Keratinocyte (primary cell): ENCODE measurements around the gene PRCP. TPM values are rescaled to one million over a fixed set of nuclear protein-coding genes. Genes with fewer than 3 reads are reported as not detected.

Experiments used
- DNase-seq: peaks from one replicate; pipeline ENCODE4 v3.0.0-alpha.2; 2011; ENCODE audit warnings: low read depth, missing footprints, low spot score
- FAIRE-seq: peaks from 2 replicates; lab custom pipeline; 2011; peaks lifted over from hg19 to GRCh38; lab: Jason Lieb, UNC
- H2AFZ ChIP-seq: 2 replicates; pipeline ENCODE4 v1.6.0; 2012; ENCODE audit warnings: low read length, control low read depth, inconsistent platforms; ENCODE audit not compliant: control insufficient read depth
- H3K27ac ChIP-seq: 2 replicates; pipeline ENCODE4 v1.5.1; 2011; ENCODE audit warnings: low read length; ENCODE audit not compliant: control insufficient read depth, insufficient read depth
- H3K27me3 ChIP-seq: 3 replicates; pipeline ENCODE4 v1.6.0; 2011; ENCODE audit warnings: low read length; ENCODE audit not compliant: control insufficient read depth, insufficient read depth; ENCODE audit errors: extremely low read depth
- H3K36me3 ChIP-seq, 2 experiments: 2 replicates in 1 of 2; 3 replicates in 1 of 2; pipeline ENCODE4 v1.5.1; 2011; ENCODE audit warnings: low read length in 2 of 2, mild to moderate bottlenecking in 1 of 2; ENCODE audit not compliant: control insufficient read depth in 2 of 2, insufficient read depth in 2 of 2; ENCODE audit errors: extremely low read depth in 1 of 2
- H3K4me1 ChIP-seq: 3 replicates; pipeline ENCODE4 v1.5.1; 2011; ENCODE audit warnings: low read length; ENCODE audit not compliant: control insufficient read depth, insufficient read depth; ENCODE audit errors: extremely low read depth
- H3K4me2 ChIP-seq: 3 replicates; pipeline ENCODE4 v1.6.0; 2011; ENCODE audit warnings: low read depth, low read length; ENCODE audit not compliant: control insufficient read depth, insufficient read depth; ENCODE audit errors: extremely low read depth
- H3K4me3 ChIP-seq, 3 experiments: fragments of 200-600 bp in 1 of 3; sonication (generic) in 1 of 3; 2 replicates in 2 of 3; 3 replicates in 1 of 3; pipeline ENCODE4 v1.5.1; 2011 to 2016; ENCODE audit warnings: low read length in 3 of 3, mild to moderate bottlenecking in 3 of 3, control low read depth in 2 of 3, inconsistent platforms in 1 of 3, low read depth in 1 of 3, mixed read lengths in 1 of 3, mixed run types in 1 of 3, moderate library complexity in 1 of 3; ENCODE audit not compliant: control insufficient read depth in 2 of 3, insufficient read depth in 2 of 3; ENCODE audit errors: extremely low read depth in 1 of 3
- H3K79me2 ChIP-seq: 2 replicates; pipeline ENCODE4 v1.6.0; 2012; ENCODE audit warnings: low read length; ENCODE audit not compliant: control insufficient read depth, insufficient read depth
- H3K9ac ChIP-seq: 3 replicates; pipeline ENCODE4 v1.6.0; 2011; ENCODE audit warnings: low read length; ENCODE audit not compliant: control insufficient read depth, insufficient read depth; ENCODE audit errors: extremely low read depth
- H3K9me1 ChIP-seq: 3 replicates; pipeline ENCODE4 v1.6.0; 2011; ENCODE audit warnings: low read length; ENCODE audit not compliant: control insufficient read depth, insufficient read depth; ENCODE audit errors: extremely low read depth
- H3K9me3 ChIP-seq: 2 replicates; pipeline ENCODE4 v1.5.1; 2012; ENCODE audit warnings: low read depth, low read length; ENCODE audit not compliant: control insufficient read depth
- H4K20me1 ChIP-seq: 3 replicates; pipeline ENCODE4 v1.6.0; 2011; ENCODE audit warnings: low read length; ENCODE audit not compliant: control insufficient read depth, insufficient read depth; ENCODE audit errors: extremely low read depth
- CTCF ChIP-seq, 3 experiments: IDR thresholded peaks in 1 of 3; conservative IDR thresholded peaks in 1 of 3; optimal IDR thresholded peaks in 1 of 3; 2 replicates in 2 of 3; 3 replicates in 1 of 3; pipeline versions ENCODE3 to v1.5.1; 2011; ENCODE audit warnings: low read length in 3 of 3, mild to moderate bottlenecking in 3 of 3, moderate library complexity in 2 of 3, control low read depth in 1 of 3, inconsistent platforms in 1 of 3; ENCODE audit not compliant: insufficient read depth in 2 of 3; ENCODE audit errors: extremely low read depth in 1 of 3
- EZH2 ChIP-seq: IDR thresholded peaks from one replicate; pipeline ENCODE4 v1.6.1; 2012; ENCODE audit warnings: inconsistent platforms, mild to moderate bottlenecking, low read length, moderate library complexity
- dilution Hi-C: fragments of 300-500 bp; cut with MboI; formaldehyde crosslinking; loops from one replicate; pipeline ENCODE4 v1.7.0; 2020; ENCODE audit warnings: low sequenced_read_pairs; ENCODE audit not compliant: extremely low pct_ligation_motif_present
- polyA plus RNA-seq, 5 experiments: library from polyadenylated mRNA; depleted of rRNA in 3 of 5; stranded (reverse) in 3 of 5; stranded (forward) in 1 of 5; unstranded in 1 of 5; fragments of >200 nt; gene quantifications; 1 replicate in 1 of 5; 2 replicates in 3 of 5; 3 replicates in 1 of 5; pipeline versions ENCODE4 v1.2.1 to v1.2.3, GENCODE V29; 2011 to 2012; ENCODE audit warnings: missing spikeins in 2 of 5, low read depth in 1 of 5, low replicate concordance in 1 of 5

PRCP gene
- polyA plus RNA-seq, 1 donor (not counting 4 experiments of a cell fraction or from before 2014, with no cell fraction given), result 43.5 TPM

DNA sequence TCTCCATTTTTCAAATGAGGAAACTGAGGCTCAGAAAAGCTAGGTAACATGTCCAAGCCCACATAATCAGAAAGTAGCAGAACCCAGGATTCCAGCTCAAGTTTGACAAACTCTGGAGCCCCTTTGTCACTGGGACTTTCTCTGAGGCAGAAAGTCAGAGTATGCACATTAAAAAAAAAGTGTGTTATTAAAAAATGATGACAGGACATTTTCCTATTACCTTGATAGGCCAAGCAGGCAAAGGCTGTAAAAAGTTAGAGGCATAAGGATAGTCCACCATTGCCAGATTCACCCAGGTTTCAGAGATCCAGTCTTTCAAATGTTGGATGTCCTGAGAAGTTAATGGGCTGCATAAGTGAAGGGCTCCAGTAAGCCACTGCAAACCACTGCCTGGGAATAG is 51.4 kb downstream of the PRCP start:
- H3K36me3 ChIP-seq, result no peaks in the 10 kb centered on the region
- H2AFZ ChIP-seq, result no peak overlapping the region
- no peak overlapping the region for H3K27ac ChIP-seq
- H3K4me2 ChIP-seq, result no peak overlapping the region
- no peaks in the 10 kb centered on the region for H3K9me1 ChIP-seq
- DNase-seq (no peak), FAIRE-seq (no peak)
- H3K9ac ChIP-seq, result no peak overlapping the region
- dilution Hi-C loops, result no loop called here
- peaks cover 4% of the 10 kb centered on the region for H3K4me1 ChIP-seq
- H3K79me2 ChIP-seq, result peaks cover under 1% of the 10 kb centered on the region
- no peaks in the 10 kb centered on the region for H3K9me3 ChIP-seq
- no peaks in the 10 kb centered on the region for H3K27me3 ChIP-seq
- no peak overlapping the region for H3K4me3 ChIP-seq
- TF ChIP-seq EZH2 (no peak), CTCF (optimal IDR thresholded peaks at IDR 0.05 in 1 of 3, IDR thresholded peaks at IDR 0.05 in 1 of 3, conservative IDR thresholded peaks at IDR 0.05 in 1 of 3; ENCODE audit: extremely low read depth in 1 of 3, insufficient read depth in 2 of 3, low read length in 3 of 3) (no peak)
- H4K20me1 ChIP-seq, result no peaks in the 10 kb centered on the region

DNA sequence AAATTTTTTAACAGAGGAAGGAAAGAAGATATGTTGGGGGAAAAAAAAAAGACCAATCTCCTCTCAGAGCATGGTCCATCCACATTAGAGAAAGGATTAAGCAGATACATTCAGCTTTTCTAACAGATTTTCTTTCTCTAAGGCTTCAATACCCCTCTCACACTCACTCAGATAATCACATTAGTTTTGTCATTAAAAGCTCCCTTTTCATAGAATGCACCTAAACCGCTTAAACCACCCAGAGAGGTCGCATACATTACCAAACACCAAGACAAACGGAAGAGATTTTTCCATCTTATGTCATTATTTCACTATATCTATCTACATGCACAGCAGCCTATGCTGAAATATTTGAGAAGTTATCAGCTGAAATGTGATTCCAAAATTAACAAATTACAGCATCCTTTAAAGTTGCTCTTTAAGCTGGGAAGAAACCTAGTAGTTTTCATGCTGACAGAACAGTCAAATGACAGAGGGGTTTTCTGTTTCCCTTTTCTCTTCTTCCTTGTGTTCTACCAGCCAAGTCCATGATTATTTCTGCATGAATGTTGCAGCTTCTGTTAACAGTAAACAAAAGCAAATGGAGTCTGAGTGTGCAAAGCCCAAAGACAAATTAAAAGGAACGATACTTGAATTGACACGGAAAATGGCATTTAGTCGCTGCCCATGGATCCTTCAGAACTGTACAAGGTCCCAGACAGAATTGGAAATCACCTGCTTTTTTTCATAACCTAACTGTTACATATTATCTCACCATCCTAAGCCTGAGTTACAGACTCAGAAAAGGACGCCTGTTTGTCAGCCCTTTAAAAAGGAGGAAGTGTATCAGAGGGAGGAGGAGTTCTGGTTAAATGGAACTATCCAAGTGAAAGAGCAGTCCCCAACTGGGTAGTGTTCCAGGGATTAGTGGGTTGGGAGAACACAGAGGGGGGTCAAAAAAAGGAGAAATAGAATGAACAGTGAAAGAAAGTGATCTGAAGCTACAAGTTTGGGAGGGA is 54.6 kb downstream of the PRCP start:
- dilution Hi-C loops, result no loop called here

More for the DNA sequence above, 54.6 kb downstream of the PRCP start:
- no peaks in the 10 kb centered on the region for H3K4me1 ChIP-seq
- H3K36me3 ChIP-seq, result no peaks in the 10 kb centered on the region
- FAIRE-seq (no peak), DNase-seq (no peak)
- H3K27me3 ChIP-seq, result no peaks in the 10 kb centered on the region
- no peak overlapping the region for H3K4me3 ChIP-seq
- H4K20me1 ChIP-seq, result no peaks in the 10 kb centered on the region
- H3K4me2 ChIP-seq, result no peak overlapping the region
- no peaks in the 10 kb centered on the region for H3K9me1 ChIP-seq
- no peaks in the 10 kb centered on the region for H3K9me3 ChIP-seq
- TF ChIP-seq EZH2 (no peak), CTCF (optimal IDR thresholded peaks at IDR 0.05 in 1 of 3, IDR thresholded peaks at IDR 0.05 in 1 of 3, conservative IDR thresholded peaks at IDR 0.05 in 1 of 3; ENCODE audit: extremely low read depth in 1 of 3, insufficient read depth in 2 of 3, low read length in 3 of 3) (no peak)
- no peak overlapping the region for H3K27ac ChIP-seq
- H3K79me2 ChIP-seq, result no peaks in the 10 kb centered on the region
- H3K9ac ChIP-seq, result no peak overlapping the region
- H2AFZ ChIP-seq, result no peak overlapping the region
